ENCODE measurements around the gene CDIPT. TPM values are rescaled to one million over a fixed set of nuclear protein-coding genes. Genes with fewer than 3 reads are reported as not detected.

CDIPT gene
- total and polyA plus RNA-seq, 2 of the 13 experiments (the other 11 are each of a cell fraction or from before 2014, with no cell fraction given), result 54.9 to 97.5 TPM

DNA sequence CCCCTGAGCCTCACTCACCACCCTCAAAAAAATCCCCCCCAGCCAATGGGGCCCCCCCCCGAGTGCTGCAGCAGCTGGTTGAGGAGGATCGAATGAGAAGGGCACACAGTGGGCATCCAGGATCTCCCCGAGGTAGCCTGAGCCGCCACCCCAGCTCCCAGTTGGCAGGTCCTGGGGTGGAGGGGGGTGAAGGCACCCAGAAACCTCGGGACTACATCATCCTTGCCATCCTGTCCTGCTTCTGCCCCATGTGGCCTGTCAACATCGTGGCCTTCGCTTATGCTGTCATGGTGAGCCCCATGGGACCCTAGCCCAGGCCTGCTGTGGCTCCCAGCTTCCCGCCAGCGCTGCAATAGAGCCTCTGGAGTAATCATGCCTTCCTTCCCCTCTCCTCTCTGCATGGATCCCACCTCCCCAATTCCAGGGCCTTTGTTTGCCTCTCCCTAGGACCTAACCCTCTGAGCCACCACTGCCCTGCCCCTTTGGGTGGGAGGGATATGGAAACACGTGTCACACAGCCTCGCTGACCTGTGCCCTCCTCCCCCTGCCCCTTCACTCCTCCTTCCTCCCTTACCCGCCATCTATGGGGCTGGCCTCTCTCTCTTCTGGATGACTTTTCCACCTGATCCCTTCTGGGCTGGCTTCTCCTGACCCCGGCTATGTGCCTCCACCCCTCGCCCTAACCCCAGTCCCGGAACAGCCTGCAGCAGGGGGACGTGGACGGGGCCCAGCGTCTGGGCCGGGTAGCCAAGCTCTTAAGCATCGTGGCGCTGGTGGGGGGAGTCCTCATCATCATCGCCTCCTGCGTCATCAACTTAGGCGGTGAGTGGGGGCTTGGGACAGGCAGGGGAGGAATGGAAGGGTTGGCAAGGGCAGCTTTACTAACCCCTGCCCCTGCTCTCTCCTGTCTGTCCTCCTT is 49.1 kb downstream of the CDIPT start:
- H3K9me3 ChIP-seq (ENCODE audit: low read length), result no peaks in the 10 kb centered on the region
- peaks cover 0 to 12% of the 10 kb centered on the region in 2 experiments; a peak in 2 of 5 replicates for H3K27me3 ChIP-seq (ENCODE audit: control insufficient read depth in 1 of 2, insufficient read depth in 2 of 2, low read length in 2 of 2)
- ChIA-PET POLR2A (interaction anchor here (1.0 to 4.3 kb wide), 5 partner anchors 9 to 135 kb away, joined by 3 to 16 read pairs (median 4); partner anchors contain the start of genes KIF22 and QPRT), CTCF (ENCODE audit: low intra/inter-chr PET ratio, low total read pairs) (no interaction called here)
- intact Hi-C loops (cut with micrococcal nuclease; ENCODE audit: unreplicated experiment), result no loop called here
- ATAC-seq (no peak), FAIRE-seq (no peak), DNase-seq (ENCODE audit: low spot score) (no peak)
- peaks cover 18% of the 10 kb centered on the region for H3K79me2 ChIP-seq (ENCODE audit: insufficient read depth, low read length)
- TF ChIP-seq MAFG (CRISPR knock-in tag; IDR thresholded peaks at IDR 0.05) (0 out of 2 replicates have a peak, but pooled peaks have one; percentile 5), MYC (CRISPR knock-in tag; IDR thresholded peaks at IDR 0.05; ENCODE audit: borderline replicate concordance) (0 out of 2 replicates have a peak, but pooled peaks have one; percentile 23), RFX1 (IDR thresholded peaks at IDR 0.05) (no peak), MXI1 (IDR thresholded peaks at IDR 0.05; ENCODE audit: borderline replicate concordance, low read depth, low read length) (peak; percentile 24; the same call in 1 of the 3 replicates), DNMT1 (CRISPR knock-in tag; IDR thresholded peaks at IDR 0.05) (no peak), ZNF263 (CRISPR knock-in tag; IDR thresholded peaks at IDR 0.05) (peak; percentile 86), XRCC5 (optimal IDR thresholded peaks at IDR 0.05; ENCODE audit: low read length) (peak; percentile 17), PCBP1 (IDR thresholded peaks at IDR 0.05; ENCODE audit: borderline replicate concordance, low read depth, low read length) (0 out of 2 replicates have a peak, but pooled peaks have one; percentile 56)
- TF ChIP-seq, protein P1, sequence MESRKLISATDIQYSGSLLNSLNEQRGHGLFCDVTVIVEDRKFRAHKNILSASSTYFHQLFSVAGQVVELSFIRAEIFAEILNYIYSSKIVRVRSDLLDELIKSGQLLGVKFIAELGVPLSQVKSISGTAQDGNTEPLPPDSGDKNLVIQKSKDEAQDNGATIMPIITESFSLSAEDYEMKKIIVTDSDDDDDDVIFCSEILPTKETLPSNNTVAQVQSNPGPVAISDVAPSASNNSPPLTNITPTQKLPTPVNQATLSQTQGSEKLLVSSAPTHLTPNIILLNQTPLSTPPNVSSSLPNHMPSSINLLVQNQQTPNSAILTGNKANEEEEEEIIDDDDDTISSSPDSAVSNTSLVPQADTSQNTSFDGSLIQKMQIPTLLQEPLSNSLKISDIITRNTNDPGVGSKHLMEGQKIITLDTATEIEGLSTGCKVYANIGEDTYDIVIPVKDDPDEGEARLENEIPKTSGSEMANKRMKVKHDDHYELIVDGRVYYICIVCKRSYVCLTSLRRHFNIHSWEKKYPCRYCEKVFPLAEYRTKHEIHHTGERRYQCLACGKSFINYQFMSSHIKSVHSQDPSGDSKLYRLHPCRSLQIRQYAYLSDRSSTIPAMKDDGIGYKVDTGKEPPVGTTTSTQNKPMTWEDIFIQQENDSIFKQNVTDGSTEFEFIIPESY (CRISPR knock-in tag; IDR thresholded peaks at IDR 0.05), result peak; percentile 77; the same call in 1 of the 2 replicates
- TF ChIP-seq, protein P2, sequence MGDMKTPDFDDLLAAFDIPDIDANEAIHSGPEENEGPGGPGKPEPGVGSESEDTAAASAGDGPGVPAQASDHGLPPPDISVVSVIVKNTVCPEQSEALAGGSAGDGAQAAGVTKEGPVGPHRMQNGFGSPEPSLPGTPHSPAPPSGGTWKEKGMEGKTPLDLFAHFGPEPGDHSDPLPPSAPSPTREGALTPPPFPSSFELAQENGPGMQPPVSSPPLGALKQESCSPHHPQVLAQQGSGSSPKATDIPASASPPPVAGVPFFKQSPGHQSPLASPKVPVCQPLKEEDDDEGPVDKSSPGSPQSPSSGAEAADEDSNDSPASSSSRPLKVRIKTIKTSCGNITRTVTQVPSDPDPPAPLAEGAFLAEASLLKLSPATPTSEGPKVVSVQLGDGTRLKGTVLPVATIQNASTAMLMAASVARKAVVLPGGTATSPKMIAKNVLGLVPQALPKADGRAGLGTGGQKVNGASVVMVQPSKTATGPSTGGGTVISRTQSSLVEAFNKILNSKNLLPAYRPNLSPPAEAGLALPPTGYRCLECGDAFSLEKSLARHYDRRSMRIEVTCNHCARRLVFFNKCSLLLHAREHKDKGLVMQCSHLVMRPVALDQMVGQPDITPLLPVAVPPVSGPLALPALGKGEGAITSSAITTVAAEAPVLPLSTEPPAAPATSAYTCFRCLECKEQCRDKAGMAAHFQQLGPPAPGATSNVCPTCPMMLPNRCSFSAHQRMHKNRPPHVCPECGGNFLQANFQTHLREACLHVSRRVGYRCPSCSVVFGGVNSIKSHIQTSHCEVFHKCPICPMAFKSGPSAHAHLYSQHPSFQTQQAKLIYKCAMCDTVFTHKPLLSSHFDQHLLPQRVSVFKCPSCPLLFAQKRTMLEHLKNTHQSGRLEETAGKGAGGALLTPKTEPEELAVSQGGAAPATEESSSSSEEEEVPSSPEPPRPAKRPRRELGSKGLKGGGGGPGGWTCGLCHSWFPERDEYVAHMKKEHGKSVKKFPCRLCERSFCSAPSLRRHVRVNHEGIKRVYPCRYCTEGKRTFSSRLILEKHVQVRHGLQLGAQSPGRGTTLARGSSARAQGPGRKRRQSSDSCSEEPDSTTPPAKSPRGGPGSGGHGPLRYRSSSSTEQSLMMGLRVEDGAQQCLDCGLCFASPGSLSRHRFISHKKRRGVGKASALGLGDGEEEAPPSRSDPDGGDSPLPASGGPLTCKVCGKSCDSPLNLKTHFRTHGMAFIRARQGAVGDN (CRISPR knock-in tag; IDR thresholded peaks at IDR 0.05), result peak; percentile 36; the same call in 1 of the 2 replicates
- TF ChIP-seq, protein P3, sequence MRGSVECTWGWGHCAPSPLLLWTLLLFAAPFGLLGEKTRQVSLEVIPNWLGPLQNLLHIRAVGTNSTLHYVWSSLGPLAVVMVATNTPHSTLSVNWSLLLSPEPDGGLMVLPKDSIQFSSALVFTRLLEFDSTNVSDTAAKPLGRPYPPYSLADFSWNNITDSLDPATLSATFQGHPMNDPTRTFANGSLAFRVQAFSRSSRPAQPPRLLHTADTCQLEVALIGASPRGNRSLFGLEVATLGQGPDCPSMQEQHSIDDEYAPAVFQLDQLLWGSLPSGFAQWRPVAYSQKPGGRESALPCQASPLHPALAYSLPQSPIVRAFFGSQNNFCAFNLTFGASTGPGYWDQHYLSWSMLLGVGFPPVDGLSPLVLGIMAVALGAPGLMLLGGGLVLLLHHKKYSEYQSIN (CRISPR knock-in tag; IDR thresholded peaks at IDR 0.05; ENCODE audit: borderline replicate concordance), result no peak
- TF ChIP-seq, protein P4, sequence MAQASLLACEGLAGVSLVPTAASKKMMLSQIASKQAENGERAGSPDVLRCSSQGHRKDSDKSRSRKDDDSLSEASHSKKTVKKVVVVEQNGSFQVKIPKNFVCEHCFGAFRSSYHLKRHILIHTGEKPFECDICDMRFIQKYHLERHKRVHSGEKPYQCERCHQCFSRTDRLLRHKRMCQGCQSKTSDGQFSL (CRISPR knock-in tag; IDR thresholded peaks at IDR 0.05), result no peak
- H3K36me3 ChIP-seq (replicated peaks in 1 of 2; ENCODE audit: control insufficient read depth in 1 of 2, insufficient read depth in 2 of 2, low read length in 2 of 2), result peaks cover 6 to 20% of the 10 kb centered on the region in 2 experiments
- peak overlapping the region; percentile 95 for H3K4me2 ChIP-seq (ENCODE audit: low read depth, low read length)
- peak overlapping the region in 1 of 3 experiments; percentile 75; a peak in 1 of 6 replicates for H3K4me3 ChIP-seq (replicated peaks in 1 of 3; ENCODE audit: insufficient read depth in 1 of 3, low read depth in 2 of 3, low read length in 3 of 3)
- no peak overlapping the region for H2AFZ ChIP-seq (ENCODE audit: low read length)
- H3K9ac ChIP-seq (ENCODE audit: insufficient read depth, low read depth, low read length), result no peak overlapping the region
- H3K27ac ChIP-seq (ENCODE audit: extremely low read length, insufficient read depth, low read length), result no peak overlapping the region
- no TSS peak for BruUV-seq (replicated peaks)
- H4K20me1 ChIP-seq (ENCODE audit: insufficient read depth, low read length), result peaks cover 12% of the 10 kb centered on the region; the same call in 1 of the 2 replicates
- in situ Hi-C loops (cut with HindIII; ENCODE audit: extremely low pct_ligation_motif_present, low pct_unique_long_range_greater_than_20kb), result loop anchor here (25.0 kb wide), 1 partner anchor 848 kb away; the partner anchor contains the start of genes FBRS and PRR14
- 66% methylated on average over 23 of the region's 24 CpGs for WGBS (ENCODE audit: low lambda C conversion rate)
- H3K4me1 ChIP-seq (ENCODE audit: insufficient read depth, low read length), result peaks cover 80% of the 10 kb centered on the region
